Measurements from ENCODE around the gene KIF21A. TPM values are rescaled to one million over a fixed set of nuclear protein-coding genes. Genes with fewer than 3 reads are reported as not detected.

Gene KIF21A
- total and polyA plus RNA-seq, 12 donors: 5.8 to 29.7 (median 11.0) TPM

GRCh38 chr12:39277416-39277815, 165.5 kb downstream of the KIF21A start:
- no peak for DNase-seq
- Histone ChIP-seq H3K27ac (no peak overlapping the region), H3K4me3 (no peak overlapping the region), H3K27me3 (no peaks in the 10 kb centered on the region), H3K4me1 (replicated peaks in 1 of 2) (no peaks in the 10 kb centered on the region), H3K9me3 (replicated peaks in 1 of 3) (no peaks in the 10 kb centered on the region), H3K36me3 (replicated peaks in 1 of 2) (no peaks in the 10 kb centered on the region)
- TF ChIP-seq POLR2A (IDR thresholded peaks at IDR 0.05): no peak
- no peak for TF ChIP-seq CTCF (IDR thresholded peaks at IDR 0.05)
- 89 to 97% (median 94%) methylated on average over 1 of the region's 1 CpG for WGBS, 4 donors
- intact Hi-C loops (cut with DNase I): loop anchor here in 1 of 2 donors (10.0 kb wide), 2 partner anchors 353 to 953 kb away; no protein-coding TSS in a partner anchor

DNA sequence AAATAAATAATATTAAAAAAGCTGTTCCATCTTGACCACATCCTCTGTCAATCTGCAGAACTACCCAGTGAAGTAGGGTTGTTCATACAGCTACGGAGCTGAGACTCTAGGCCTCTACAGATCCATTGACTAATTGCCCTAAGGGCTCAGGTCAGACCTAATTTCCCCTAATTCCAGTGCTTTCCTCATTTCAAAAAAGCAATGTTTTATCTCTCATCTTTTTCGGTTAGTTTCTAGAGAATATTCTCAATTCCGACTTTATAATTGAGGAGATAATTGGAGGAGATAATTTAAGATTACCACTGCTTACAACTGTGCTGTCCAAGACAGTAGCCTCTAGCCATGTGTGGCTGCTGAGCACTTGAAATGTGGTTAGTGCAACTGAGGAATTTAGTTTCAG, 167.1 kb downstream of the KIF21A start:
- WGBS, 4 donors: 68 to 81% (median 78%) methylated on average over 3 of the region's 3 CpGs

DNA sequence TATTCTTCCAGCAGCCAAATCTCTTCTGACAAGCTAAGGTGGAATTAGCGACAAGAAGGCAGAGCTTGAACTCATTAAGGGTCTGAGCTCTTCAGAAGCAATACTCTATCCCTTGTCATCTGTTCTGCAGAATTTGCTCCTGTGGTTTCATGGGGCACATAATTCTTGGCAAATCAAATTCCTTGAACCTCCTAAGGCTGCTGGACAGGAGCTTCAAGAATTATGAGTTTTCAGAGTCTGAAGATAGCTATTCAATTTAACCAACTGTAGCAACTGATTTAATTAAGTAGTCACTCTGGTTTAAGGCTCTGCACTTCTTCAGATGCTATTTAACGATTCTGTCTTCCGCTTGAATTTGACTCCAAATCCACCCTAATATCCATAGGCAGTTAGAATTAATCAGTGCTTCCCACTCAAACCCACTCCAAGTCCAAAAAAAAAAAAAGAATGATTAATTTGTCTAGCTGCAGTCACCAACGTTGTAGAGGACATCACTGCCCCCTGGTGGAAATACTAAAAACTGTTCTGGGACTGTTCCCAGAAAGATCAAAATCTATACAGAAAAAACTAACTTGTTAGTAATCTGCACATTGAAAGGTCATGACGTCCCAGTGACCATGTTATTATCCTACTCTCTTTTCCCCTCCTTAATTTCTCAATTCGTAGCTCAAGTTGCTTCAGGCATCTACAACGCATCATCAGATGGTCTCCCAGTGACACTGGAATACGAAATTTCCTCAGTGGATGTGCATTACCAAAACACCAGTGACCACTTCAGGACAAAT, 169.9 kb downstream of the KIF21A start:
- Histone ChIP-seq H3K36me3 (replicated peaks in 1 of 2) (no peaks in the 10 kb centered on the region), H3K27ac (no peak overlapping the region), H3K4me3 (no peak overlapping the region), H3K4me1 (replicated peaks in 1 of 2) (no peaks in the 10 kb centered on the region), H3K9me3 (replicated peaks in 1 of 3) (no peaks in the 10 kb centered on the region), H3K27me3 (no peaks in the 10 kb centered on the region)
- 22 to 29% (median 26%) methylated on average over 8 of the region's 8 CpGs for WGBS, 4 donors
- DNase-seq: peak in 5 of 7 donors; percentile 24 to 45 (median 37)
- TF ChIP-seq POLR2A (IDR thresholded peaks at IDR 0.05): no peak
- TF ChIP-seq CTCF (IDR thresholded peaks at IDR 0.05): peak in 5 of 6 experiments; percentile 36 to 84 (median 57)
- intact Hi-C loops (cut with DNase I): loop anchor here in 1 of 2 donors (5.0 to 10.0 kb wide), 3 partner anchors 126 to 948 kb away; no protein-coding TSS in a partner anchor

More for the DNA sequence above, 167.1 kb downstream of the KIF21A start:
- no peak for TF ChIP-seq CTCF (IDR thresholded peaks at IDR 0.05)
- no peak for TF ChIP-seq POLR2A (IDR thresholded peaks at IDR 0.05)
- H3K4me1 ChIP-seq (replicated peaks in 1 of 2): no peaks in the 10 kb centered on the region
- no peak for DNase-seq
- no peaks in the 10 kb centered on the region for H3K9me3 ChIP-seq (replicated peaks in 1 of 3)
- no peaks in the 10 kb centered on the region for H3K36me3 ChIP-seq (replicated peaks in 1 of 2)
- H3K27me3 ChIP-seq: no peaks in the 10 kb centered on the region
- no peak overlapping the region for H3K4me3 ChIP-seq
- no peak overlapping the region for H3K27ac ChIP-seq
- intact Hi-C loops (cut with DNase I): loop anchor here in 1 of 2 donors (10.0 kb wide), 2 partner anchors 351 to 951 kb away; no protein-coding TSS in a partner anchor

DNA sequence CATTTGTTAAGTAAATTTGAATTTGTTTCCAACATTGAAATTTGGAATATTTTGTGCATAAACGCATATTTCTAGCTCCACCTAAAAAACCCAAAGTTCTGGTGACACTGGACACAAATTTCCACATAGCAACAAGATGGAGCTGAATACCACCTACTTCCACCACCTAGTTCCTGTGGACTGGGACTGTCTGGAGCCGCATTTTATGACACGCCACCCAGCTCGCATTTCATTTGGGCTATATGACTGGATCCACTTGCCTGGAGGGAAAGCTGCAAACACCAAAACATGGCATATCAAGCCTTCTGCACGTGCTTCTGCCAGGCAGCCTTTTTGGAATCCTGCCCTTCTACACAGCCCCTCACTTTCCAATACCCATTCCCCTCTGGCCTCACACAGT, 173.4 kb downstream of the KIF21A start:
- 82 to 88% (median 84%) methylated on average over 5 of the region's 5 CpGs for WGBS, 4 donors
- no peaks in the 10 kb centered on the region for H3K36me3 ChIP-seq (replicated peaks in 1 of 2)
- TF ChIP-seq CTCF (IDR thresholded peaks at IDR 0.05): no peak
- TF ChIP-seq POLR2A (IDR thresholded peaks at IDR 0.05): no peak

More for the DNA sequence above, 173.4 kb downstream of the KIF21A start:
- Histone ChIP-seq H3K27me3 (no peaks in the 10 kb centered on the region), H3K27ac (no peak overlapping the region), H3K9me3 (replicated peaks in 1 of 3) (no peaks in the 10 kb centered on the region), H3K4me3 (no peak overlapping the region), H3K4me1 (replicated peaks in 1 of 2) (no peaks in the 10 kb centered on the region)
- intact Hi-C loops (cut with DNase I): no loop called here
- no peak for DNase-seq
